Measurements from ENCODE around the gene PNP. TPM values are rescaled to one million over a fixed set of nuclear protein-coding genes. Genes with fewer than 3 reads are reported as not detected.
"Not testable (repeated sequence)": the region's sequence is repeated elsewhere in the genome, so short reads cannot be mapped to it uniquely, and the experiment has no call there.

Gene PNP
- total RNA-seq, 2 experiments from 2014 or later: 120 to 128 TPM

GRCh38 chr14:20446889-20447288 lies 22.3 kb upstream of the PNP start:
- no peaks in the 10 kb centered on the region for H3K9me2 ChIP-seq (ENCODE audit: insufficient read depth, low read length)
- no peak for DNase-seq (ENCODE audit: low spot score)
- no peak overlapping the region for H3K4me2 ChIP-seq (ENCODE audit: low read length)
- POLR2A ChIA-PET: no interaction called here
- peaks cover 92% of the 10 kb centered on the region for H3K36me3 ChIP-seq (ENCODE audit: insufficient read depth, low read length)
- no peak overlapping the region for H2AFZ ChIP-seq (ENCODE audit: low read length)
- no peak for TF ChIP-seq EZH2phosphoT487 (IDR thresholded peaks at IDR 0.05; ENCODE audit: borderline replicate concordance, low read depth, low read length)
- H4K20me1 ChIP-seq (ENCODE audit: insufficient read depth, low read length): no peaks in the 10 kb centered on the region
- H3K79me2 ChIP-seq (ENCODE audit: insufficient read depth, low read depth, low read length): no peaks in the 10 kb centered on the region
- CTCF ChIA-PET (ENCODE audit: unreplicated experiment): no interaction called here
- H3K4me1 ChIP-seq (ENCODE audit: insufficient read depth, low read length, poor library complexity, severe bottlenecking): no peaks in the 10 kb centered on the region
- no peaks in the 10 kb centered on the region for H3K9me3 ChIP-seq (ENCODE audit: low read length)
- intact Hi-C loops (cut with micrococcal nuclease; ENCODE audit: unreplicated experiment): no loop called here
- no peak overlapping the region for H3K27ac ChIP-seq (ENCODE audit: low read depth, low read length, poor library complexity, severe bottlenecking)
- H3K4me3 ChIP-seq (ENCODE audit: low read depth, low read length, poor library complexity, severe bottlenecking): no peak overlapping the region
- no TSS peak for BruUV-seq (replicated peaks)

- H3K79me2 ChIP-seq (ENCODE audit: insufficient read depth, low read depth, low read length): peaks cover 51% of the 10 kb centered on the region
- H3K4me3 ChIP-seq (ENCODE audit: low read depth, low read length, poor library complexity, severe bottlenecking); H3K27ac ChIP-seq (ENCODE audit: low read depth, low read length, poor library complexity, severe bottlenecking); H3K9me3 ChIP-seq (ENCODE audit: low read length); DNase-seq (ENCODE audit: low spot score); H3K9me2 ChIP-seq (ENCODE audit: insufficient read depth, low read length); CTCF ChIA-PET (ENCODE audit: unreplicated experiment); H4K20me1 ChIP-seq (ENCODE audit: insufficient read depth, low read length); H2AFZ ChIP-seq (ENCODE audit: low read length); intact Hi-C loops (cut with micrococcal nuclease; ENCODE audit: unreplicated experiment); BruUV-seq (replicated peaks): not testable (repeated sequence)
- POLR2A ChIA-PET: interaction anchor here (0.7 to 4.4 kb wide), 9 partner anchors 9 to 109 kb away, joined by 3 to 27 read pairs (median 4); partner anchors contain the start of genes PARP2, PIP4P1 and PNP
- H3K36me3 ChIP-seq (ENCODE audit: insufficient read depth, low read length): peaks cover 76% of the 10 kb centered on the region
- peak overlapping the region; percentile 90; the same call in 1 of the 2 replicates for H3K4me2 ChIP-seq (ENCODE audit: low read length)
- peaks cover 28% of the 10 kb centered on the region for H3K4me1 ChIP-seq (ENCODE audit: insufficient read depth, low read length, poor library complexity, severe bottlenecking)
These were observed 16.4 kb upstream of the PNP start for GRCh38 chr14:20452831-20453230.

- H3K4me2 ChIP-seq (ENCODE audit: low read length): peak within 1 kb of the TSS; percentile 90
- BruUV-seq (replicated peaks): no TSS peak
- H3K4me1 ChIP-seq (ENCODE audit: insufficient read depth, low read length, poor library complexity, severe bottlenecking): peaks cover 42% of the 10 kb centered on the region
- POLR2A ChIA-PET: interaction anchor here (0.6 to 4.4 kb wide), 17 partner anchors 9 to 159 kb away, joined by 3 to 27 read pairs (median 6); partner anchors contain the start of genes PARP2, PNP and TEP1
- intact Hi-C loops (cut with micrococcal nuclease; ENCODE audit: unreplicated experiment): loop anchor here (1.0 kb wide), 2 partner anchors 39 to 111 kb away; partner anchors contain the start of gene PARP2
- H4K20me1 ChIP-seq (ENCODE audit: insufficient read depth, low read length): peaks cover 2% of the 10 kb centered on the region; the same call in 1 of the 2 replicates
- H3K4me3 ChIP-seq (ENCODE audit: low read depth, low read length, poor library complexity, severe bottlenecking): peak within 1 kb of the TSS; percentile 99
- CTCF ChIA-PET (ENCODE audit: unreplicated experiment): interaction anchor here (0.7 to 1.7 kb wide), 3 partner anchors 25 to 39 kb away, joined by 3 to 7 read pairs (median 3); no protein-coding TSS in a partner anchor
- H3K9me3 ChIP-seq (ENCODE audit: low read length): no peaks in the 10 kb centered on the region
- H3K79me2 ChIP-seq (ENCODE audit: insufficient read depth, low read depth, low read length): peaks cover 62% of the 10 kb centered on the region
- no peak for TF ChIP-seq CTCF (conservative IDR thresholded peaks at IDR 0.05; ENCODE audit: low read length)
- TF ChIP-seq EZH2phosphoT487 (IDR thresholded peaks at IDR 0.05; ENCODE audit: borderline replicate concordance, low read depth, low read length): no peak
- peak; percentile 100 for DNase-seq (ENCODE audit: low spot score)
- H3K27ac ChIP-seq (ENCODE audit: low read depth, low read length, poor library complexity, severe bottlenecking): peak within 1 kb of the TSS; percentile 78
- H2AFZ ChIP-seq (ENCODE audit: low read length): peak within 1 kb of the TSS; percentile 74
- H3K36me3 ChIP-seq (ENCODE audit: insufficient read depth, low read length): peaks cover 76% of the 10 kb centered on the region
- no peaks in the 10 kb centered on the region for H3K9me2 ChIP-seq (ENCODE audit: insufficient read depth, low read length)
These were observed 14.5 kb upstream of the PNP start, which contains the start of the genes APEX1 and OSGEP for GRCh38 chr14:20454516-20455354. APEX1 (plus strand) TSS chr14:20455226; CDS start chr14:20455646, 420 bp downstream. OSGEP (minus strand) TSS chr14:20454812; CDS start chr14:20454683, 129 bp downstream.

Measured in OCI-LY7 (cell line).